ENCODE measurements around the gene MYBPHL. TPM values are rescaled to one million over a fixed set of nuclear protein-coding genes. Genes with fewer than 3 reads are reported as not detected.

Gene MYBPHL
- total RNA-seq, 1 experiment from 2014 or later, result not detected

DNA sequence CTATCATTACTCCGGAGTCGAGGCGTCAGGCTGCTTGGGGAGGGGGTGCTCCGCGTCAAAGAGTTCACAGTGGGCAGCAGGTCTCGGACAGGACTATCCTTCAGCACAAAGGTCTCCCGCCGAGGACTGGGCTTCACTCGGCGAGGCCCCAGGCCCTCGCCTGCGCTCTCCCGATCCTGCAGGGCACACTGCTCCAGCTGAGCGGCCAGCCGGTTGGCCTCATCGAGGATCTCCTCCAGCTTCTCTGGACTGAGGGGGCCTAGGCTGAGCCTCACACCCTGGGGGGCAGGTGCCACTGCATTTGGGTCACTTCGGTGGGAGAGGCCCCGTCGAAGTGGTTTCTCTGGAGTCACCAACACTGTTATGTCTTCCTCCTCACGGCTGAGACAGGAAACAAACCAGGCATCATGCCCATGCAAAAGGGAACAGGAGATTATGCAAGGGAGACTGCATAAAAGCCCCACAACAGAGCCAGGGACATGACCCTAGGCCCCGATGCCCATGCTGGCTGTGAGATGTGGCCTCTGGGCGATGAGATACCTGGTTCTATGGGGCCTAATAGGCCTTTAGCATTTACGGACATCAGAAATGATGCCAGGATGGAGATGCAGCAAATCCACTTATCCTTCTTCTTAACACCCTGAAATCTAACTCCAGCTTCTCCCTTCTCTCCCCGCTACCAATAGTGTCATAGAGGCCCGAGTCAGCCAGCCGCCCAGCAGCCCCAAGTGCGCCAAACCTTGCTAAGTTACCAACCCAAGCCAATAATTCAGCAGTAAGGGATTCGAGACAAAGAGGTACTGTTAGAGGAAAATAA is 24.9 kb downstream of the MYBPHL start:
- peak; percentile 35 for DNase-seq (ENCODE audit: low read depth)

DNA sequence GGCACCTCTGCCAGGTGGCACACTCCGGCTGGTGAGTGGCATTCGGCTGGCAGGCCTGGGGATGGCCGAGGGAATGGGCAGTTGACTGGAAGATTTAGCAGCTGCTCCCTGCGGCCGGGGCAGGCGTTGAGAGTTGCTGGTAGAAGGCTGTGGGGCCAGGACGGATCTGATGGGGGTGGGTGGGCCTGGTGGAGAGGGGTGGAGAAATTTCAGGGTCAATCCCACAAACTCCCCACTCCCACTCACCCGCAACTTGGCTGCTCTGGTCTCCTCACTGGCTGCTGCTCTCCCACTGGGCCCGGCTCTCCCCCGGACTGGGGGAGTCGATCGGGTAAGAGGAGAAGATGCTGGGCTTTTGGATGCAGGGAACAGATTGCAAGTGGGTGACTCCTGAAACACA is 25.9 kb downstream of the MYBPHL start:
- no peak for DNase-seq (ENCODE audit: low read depth)

DNA sequence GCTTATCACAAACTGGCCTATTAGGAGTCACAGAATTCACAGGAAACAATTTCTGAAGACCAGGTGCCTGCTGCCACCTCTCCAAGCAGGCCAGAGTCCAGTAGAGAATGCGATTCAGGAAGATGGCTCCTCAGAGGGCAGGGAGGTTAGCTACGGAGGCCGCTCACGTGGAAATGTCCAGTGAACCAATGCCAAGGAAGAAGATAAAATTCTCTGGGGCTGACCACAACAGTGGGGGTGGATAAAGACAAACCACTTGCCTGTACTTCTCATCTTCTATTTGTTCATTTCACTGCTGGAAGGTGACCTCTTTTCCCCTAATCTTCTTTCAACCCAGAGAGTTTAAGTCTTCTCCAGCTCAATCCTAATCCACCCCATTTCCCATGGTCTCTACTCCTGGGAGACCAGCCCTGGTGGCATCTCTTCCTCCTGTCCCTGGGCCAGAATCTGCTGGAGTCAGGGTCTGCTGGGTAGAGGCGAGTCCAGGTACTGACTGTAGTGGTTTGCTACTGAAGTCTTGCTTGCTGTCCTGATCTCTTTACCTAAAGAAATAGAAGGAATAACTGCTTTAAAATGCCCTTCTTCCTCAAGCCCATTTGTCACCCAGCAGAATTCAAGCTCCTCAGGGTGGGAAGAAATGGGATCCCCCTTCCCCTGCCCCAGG is 27.1 kb downstream of the MYBPHL start:
- DNase-seq (ENCODE audit: low read depth), result no peak

DNA sequence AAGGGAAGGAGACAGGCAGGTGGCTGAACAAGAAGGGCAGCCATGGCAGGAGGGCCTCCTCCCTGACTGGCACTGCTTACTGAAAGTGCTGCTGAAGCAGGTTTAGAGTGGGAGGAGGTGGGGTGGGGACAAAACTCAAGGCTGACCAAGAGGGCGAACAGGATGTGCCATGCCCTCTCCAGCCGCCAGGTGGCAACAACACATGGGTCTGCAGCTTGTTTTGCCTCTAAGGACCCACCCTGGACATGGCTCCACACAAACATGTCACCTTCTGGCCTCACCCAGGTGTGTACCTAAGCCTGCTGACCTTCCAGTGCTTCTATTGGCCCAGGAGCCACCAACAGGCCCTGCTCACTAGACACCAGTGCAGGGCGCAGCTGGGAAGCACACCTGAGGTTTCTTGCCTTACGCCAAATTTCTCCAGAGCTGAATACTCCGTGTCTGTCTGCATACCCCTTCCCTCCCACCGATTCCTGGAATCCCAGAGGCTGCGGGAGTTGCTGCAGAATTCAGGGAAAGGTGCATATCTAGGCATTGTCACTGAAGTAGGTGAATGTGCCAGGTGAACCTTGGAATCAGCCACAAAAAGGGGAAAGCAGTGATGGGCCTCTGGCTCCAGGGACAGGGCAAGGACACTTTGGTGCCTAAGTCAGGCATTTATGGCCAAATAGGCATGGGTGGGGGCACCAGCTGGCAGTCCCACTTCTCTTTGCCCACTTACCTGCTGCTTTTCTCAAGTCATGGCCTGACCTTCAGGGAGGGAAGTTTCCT is 29.2 kb downstream of the MYBPHL start:
- DNase-seq (ENCODE audit: low read depth), result peak; percentile 66

DNA sequence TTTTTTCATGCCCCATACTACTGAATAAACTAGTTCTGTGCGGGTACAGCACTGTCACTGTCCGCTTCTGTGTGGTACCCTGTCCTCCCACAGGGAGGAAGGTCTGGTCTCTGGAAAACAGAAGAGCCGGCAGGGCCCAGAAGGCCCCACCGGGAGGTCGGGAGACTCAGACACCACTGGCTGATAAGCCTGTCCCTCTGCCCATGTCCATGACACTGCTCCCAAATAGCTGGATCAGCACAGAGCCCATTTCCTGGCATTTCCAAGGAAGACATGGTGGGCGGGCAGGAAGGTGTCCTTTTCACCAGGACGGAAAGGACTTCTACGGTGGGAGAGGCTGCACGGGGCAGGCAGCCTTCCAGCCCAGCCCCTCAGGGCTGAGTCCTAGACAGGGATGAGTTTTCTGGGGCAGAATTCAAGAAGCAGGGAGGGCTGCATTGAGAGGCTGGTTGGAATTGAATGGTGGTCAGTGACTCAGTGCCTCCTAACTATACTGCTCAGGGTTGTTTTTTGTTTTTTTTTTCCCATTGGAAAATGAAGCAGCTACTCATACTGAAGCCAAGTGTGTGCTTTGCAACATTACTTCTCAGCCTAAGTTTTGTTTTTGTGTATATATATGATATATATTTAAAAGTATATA is 31.0 kb downstream of the MYBPHL start:
- peak; percentile 88 for DNase-seq (ENCODE audit: low read depth)

DNA sequence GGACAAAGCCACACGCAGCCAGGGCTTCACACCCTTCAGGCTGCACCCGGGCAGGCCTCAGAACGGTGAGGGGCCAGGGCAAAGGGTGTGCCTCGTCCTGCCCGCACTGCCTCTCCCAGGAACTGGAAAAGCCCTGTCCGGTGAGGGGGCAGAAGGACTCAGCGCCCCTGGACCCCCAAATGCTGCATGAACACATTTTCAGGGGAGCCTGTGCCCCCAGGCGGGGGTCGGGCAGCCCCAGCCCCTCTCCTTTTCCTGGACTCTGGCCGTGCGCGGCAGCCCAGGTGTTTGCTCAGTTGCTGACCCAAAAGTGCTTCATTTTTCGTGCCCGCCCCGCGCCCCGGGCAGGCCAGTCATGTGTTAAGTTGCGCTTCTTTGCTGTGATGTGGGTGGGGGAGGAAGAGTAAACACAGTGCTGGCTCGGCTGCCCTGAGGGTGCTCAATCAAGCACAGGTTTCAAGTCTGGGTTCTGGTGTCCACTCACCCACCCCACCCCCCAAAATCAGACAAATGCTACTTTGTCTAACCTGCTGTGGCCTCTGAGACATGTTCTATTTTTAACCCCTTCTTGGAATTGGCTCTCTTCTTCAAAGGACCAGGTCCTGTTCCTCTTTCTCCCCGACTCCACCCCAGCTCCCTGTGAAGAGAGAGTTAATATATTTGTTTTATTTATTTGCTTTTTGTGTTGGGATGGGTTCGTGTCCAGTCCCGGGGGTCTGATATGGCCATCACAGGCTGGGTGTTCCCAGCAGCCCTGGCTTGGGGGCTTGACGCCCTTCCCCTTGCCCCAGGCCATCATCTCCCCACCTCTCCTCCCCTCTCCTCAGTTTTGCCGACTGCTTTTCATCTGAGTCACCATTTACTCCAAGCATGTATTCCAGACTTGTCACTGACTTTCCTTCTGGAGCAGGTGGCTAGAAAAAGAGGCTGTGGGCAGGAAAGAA is 32.0 kb downstream of the MYBPHL start:
- DNase-seq (ENCODE audit: low read depth), result peak; percentile 93

DNA sequence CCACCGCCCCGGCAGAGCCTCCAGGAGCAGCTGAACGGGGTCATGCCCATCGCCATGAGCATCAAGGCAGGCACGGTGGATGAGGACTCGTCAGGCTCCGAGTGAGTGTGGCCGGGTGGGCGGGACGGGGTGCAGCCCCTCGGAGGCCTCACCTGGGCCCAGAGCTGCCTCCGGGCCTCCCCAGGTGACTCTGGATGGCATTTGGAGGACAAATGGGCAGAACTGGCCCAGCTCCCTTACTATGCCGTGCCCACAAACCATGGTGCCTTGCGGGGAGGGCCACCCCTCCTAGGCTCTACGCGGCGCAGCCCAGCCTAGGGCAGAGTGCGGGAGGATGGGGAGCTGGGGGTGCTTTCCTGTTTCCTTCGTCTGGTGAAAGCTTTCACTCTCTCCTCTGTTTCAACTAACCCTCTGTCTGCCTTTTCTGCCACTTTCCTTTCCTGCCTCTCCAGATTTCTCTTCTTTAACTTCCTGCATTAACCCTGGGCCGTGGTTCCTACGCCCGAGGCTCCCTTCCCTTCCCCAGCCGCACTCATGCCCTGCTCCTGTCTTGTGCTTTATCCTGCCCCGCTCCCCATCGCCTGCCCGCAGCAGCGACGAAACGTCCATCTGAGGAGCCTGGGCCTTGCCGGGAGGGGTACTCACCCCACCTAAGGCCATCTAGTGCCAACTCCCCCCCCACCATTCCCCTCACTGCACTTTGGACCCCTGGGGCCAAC is 33.1 kb downstream of the MYBPHL start:
- DNase-seq (ENCODE audit: low read depth), result peak; percentile 53

DNA sequence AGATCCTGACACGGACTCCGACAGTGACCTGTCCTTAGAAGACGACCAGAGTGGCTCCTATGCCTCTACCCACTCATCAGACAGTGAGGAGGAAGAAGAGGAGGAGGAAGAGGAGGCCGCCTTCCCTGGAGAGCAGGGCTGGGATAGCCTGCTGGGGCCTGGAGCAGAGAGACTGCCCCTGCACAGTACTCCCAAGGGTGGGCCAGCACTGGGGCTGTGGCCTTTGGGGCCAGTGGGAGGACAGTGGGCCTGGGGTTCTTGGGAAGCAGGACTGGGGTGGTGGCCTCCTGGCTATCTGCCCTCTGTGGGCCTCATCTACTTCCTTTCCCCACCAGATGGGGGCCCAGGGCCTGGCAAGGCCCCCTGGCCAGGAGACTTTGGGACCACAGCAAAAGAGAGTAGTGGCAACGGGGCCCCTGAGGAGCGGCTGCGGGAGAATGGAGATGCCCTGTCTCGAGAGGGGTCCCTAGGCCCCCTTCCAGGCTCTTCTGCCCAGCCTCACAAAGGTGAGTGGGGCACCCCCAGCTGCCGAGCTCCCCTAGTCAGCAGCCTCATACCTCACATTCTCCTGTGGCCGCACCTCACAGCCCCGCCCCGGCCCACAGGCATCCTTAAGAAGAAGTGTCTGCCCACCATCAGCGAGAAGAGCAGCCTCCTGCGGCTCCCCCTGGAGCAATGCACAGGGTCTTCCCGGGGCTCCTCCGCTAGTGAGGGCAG is 33.8 kb downstream of the MYBPHL start:
- DNase-seq (ENCODE audit: low read depth), result no peak

DNA sequence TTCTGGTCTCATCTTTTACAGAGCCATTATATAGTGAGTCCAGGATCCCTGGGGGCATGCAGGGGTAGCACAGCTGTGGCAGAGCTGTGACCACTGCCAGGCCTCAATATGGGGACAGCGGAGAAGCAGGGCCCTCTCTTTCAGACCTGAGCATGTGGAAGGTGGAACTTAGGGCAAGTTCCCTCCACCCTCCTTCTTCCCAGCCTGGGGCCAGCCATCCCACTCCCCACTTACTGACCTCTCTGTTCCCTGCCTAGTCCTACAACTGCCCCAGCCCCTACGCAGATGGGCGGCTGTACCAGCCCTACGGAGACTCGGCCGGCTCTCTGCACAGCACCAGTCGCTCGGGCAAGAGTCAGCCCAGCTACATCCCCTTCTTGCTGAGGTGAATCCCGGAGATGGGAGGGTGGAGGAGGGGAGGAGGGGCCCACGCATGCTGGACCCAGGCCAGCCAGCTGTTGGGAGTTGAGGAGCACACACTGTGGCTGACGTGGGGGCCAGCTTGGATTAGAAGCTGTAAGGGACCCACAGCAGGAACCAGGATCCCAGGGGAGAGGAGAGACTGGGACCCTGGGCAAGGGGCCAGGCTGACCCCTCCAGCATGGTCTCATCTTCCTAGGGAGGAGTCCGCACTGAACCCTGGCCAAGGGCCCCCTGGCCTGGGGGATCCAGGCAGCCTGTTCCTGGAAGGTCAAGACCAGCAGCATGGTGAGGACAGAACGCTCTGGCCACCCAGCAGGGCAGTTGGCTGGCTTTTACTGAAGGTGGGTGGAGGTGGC is 34.6 kb downstream of the MYBPHL start:
- no peak for DNase-seq (ENCODE audit: low read depth)

DNA sequence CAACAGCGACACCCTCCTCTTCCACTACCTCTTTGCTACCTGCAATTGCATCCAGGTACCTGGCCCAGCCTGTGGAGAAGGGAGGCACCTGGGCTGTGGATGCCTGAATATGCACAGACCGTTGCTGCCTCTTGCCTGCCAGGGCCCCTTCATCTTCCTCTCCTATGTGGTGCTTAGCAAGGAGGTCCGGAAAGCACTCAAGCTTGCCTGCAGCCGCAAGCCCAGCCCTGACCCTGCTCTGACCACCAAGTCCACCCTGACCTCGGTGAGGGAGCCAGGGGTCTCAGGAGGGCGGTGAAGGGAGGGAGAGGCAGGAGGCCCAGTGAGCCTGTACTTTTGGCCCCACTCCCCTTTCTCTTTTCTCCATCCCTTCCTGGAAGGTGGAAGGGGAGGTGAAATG is 35.4 kb downstream of the MYBPHL start:
- DNase-seq (ENCODE audit: low read depth), result no peak

DNA sequence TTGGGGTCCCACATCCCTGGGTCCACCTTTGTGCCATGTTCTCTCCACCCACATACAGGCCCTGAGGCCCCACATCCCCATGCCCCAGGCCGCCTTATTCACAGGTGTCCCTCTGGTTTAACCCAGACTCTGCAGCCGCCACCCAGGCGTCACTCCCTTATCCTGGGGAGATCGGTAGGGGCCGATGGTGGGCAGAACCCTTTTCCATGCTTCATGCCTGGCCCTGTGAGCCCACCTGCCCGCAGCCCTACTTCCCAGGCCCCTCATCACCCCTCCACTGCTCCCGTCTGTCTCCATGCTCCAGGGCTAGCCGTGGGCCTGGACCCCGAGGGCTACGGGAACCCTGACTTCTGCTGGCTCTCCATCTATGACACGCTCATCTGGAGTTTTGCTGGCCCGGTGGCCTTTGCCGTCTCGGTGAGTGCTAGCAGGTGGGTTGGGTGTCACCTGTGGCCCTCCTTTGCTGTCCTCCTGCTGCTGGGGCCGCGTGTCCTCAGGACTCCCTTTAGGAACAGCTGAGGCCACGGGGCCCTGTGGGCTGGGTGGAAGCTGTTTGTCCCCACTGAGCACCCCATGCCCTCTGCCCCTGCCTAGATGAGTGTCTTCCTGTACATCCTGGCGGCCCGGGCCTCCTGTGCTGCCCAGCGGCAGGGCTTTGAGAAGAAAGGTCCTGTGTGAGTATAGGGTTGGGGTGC is 36.0 kb downstream of the MYBPHL start:
- DNase-seq (ENCODE audit: low read depth), result no peak

DNA sequence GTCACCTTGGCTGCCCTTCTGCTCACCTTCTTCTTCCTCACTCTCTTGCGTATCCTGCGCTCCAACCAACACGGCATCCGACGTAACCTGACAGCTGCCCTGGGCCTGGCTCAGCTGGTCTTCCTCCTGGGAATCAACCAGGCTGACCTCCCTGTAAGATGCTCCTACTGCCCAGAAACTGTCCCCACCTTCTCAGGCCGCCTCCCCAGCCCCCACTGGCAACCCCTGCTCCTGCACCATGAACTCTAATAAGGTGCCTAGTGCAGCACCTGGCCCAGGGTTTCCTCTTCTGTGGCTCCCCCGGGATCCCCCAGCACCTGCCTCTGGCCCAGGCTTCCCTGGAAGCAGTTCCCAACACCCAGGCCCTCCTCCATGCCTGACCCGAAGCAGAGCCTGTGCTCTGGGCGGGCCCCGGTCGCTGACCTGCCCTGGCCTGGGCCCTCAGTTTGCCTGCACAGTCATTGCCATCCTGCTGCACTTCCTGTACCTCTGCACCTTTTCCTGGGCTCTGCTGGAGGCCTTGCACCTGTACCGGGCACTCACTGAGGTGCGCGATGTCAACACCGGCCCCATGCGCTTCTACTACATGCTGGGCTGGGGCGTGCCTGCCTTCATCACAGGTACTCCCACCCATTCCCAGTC is 36.7 kb downstream of the MYBPHL start:
- DNase-seq (ENCODE audit: low read depth), result no peak

DNA sequence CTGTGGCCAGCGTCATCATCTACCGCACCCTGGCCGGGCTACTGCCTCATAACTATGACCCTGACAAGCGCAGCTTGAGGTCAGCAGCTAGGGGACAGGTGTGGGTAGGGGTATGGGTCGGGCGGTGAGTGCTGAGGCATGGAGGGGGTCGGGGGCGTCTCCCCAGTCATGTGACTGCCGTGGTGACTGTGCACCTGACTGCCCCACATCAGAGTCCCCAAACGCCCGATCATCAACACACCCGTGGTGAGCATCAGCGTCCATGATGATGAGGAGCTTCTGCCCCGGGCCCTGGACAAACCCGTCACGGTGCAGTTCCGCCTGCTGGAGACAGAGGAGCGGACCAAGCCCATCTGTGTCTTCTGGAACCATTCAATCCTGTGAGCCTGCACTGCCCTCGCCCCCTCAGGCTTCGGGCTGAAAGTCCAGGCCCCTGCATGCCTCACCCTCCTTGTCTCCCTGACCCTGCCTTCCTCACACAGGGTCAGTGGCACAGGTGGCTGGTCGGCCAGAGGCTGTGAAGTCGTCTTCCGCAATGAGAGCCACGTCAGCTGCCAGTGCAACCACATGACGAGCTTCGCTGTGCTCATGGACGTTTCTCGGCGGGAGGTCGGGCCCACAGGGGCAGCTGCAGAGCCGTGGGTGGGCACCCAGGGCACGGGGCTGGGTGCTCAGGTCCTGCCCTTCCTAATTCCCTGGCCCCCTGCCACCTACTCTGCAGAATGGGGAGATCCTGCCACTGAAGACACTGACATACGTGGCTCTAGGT is 37.4 kb downstream of the MYBPHL start:
- no peak for DNase-seq (ENCODE audit: low read depth)

DNA sequence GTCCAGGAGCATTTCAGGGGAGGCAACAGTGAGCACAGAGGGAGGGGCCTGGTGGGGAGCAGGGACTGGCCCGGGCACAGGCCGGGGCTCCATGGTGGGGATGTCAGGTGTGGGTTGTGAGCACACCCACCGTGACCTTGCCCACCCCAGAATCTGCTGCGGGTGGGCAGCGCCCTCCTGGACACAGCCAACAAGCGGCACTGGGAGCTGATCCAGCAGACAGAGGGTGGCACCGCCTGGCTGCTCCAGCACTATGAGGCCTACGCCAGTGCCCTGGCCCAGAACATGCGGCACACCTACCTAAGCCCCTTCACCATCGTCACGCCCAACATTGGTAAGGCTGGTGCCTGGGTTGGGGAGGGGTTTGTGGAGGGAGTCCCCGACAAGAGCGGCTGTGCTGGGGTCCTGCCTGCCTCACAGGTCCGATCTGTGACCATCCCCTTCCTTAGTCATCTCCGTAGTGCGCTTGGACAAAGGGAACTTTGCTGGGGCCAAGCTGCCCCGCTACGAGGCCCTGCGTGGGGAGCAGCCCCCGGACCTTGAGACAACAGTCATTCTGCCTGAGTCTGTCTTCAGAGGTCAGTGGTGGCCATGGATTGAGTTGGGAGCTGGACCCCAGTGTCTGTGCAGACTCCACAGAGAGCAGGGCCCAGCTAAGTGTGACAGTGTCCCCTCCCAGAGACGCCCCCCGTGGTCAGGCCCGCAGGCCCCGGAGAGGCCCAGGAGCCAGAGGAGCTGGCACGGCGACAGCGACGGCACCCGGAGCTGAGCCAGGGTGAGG is 38.2 kb downstream of the MYBPHL start:
- no peak for DNase-seq (ENCODE audit: low read depth)

DNA sequence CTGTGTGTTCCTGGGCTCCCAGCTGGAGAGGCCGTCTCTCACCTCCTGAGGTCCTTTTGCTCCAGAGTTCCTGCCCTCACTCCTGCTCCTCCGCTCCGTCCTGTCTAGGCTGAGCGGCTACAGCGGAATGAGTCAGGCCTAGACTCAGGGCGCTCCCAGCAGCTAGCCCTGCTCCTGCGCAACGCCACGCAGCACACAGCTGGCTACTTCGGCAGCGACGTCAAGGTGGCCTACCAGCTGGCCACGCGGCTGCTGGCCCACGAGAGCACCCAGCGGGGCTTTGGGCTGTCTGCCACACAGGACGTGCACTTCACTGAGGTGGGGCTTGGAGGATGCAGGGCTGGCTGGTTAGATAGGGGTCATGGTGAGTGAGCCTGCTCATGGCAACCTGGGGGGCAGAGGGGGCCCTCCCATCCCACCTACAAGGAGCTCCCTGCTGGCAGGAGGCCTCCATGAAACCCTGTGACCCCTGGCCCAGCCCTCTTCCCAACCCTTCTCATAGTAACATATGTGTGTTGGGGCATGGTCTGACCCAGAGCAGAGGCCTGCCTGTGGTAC is 39.0 kb downstream of the MYBPHL start:
- DNase-seq (ENCODE audit: low read depth), result no peak

DNA sequence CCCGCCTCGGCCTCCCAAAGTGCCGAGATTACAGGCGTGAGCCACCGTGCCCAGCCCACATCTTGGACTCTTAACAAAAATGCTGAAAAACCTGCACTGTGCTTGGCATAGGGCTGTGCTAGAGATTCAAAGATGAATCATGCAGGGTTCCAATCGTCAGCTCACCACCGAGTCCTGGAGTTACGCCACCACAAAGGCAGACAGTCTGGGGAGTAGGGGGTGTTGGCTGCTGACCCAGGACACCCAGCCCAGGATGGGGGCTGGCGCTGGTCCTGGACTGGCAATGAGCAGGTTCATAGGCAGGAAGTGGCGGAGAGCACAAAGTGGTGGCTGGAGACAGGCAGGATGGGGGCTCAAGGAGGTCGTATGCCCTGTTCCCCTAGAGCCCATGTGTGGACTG is 39.8 kb downstream of the MYBPHL start:
- DNase-seq (ENCODE audit: low read depth), result peak; percentile 72

Data from RPMI7951 (cell line).